DMS 273 (cell line): ENCODE data around the gene BPGM.

Experiments used
- DNase-seq: peaks from one replicate; lab custom pipeline; 2025; ENCODE audit not compliant: unreplicated experiment; lab: John Stamatoyannopoulos, UW

Gene BPGM

GRCh38 chr7:134646425-134647305 lies at the start of gene BPGM:
BPGM (plus strand) TSS chr7:134646853; CDS start chr7:134661508, 14,655 bp downstream.
- DNase-seq = peak; percentile 100

GRCh38 chr7:134599371-134599770 lies 47.3 kb upstream of the BPGM start:
- no peak for DNase-seq

- DNase-seq = no peak
These were observed 45.2 kb upstream of the BPGM start for GRCh38 chr7:134601459-134601858.

- no peak for DNase-seq
These were observed 43.7 kb upstream of the BPGM start for GRCh38 chr7:134602881-134603451.

GRCh38 chr7:134605978-134606923 lies 40.4 kb upstream of the BPGM start:
- peak; percentile 87 for DNase-seq

- no peak for DNase-seq
These were observed 35.0 kb upstream of the BPGM start for GRCh38 chr7:134611611-134612151.

- DNase-seq = no peak
These were observed 34.5 kb upstream of the BPGM start for GRCh38 chr7:134612197-134612596.

GRCh38 chr7:134613623-134614347 lies 32.9 kb upstream of the BPGM start:
- no peak for DNase-seq

GRCh38 chr7:134616611-134617010 lies 30.0 kb upstream of the BPGM start:
- DNase-seq = no peak

GRCh38 chr7:134618756-134619530 lies 27.7 kb upstream of the BPGM start:
- no peak for DNase-seq

GRCh38 chr7:134619627-134620331 lies 26.9 kb upstream of the BPGM start:
- DNase-seq = peak; percentile 73

GRCh38 chr7:134622303-134622995 lies 24.2 kb upstream of the BPGM start:
- DNase-seq = no peak

GRCh38 chr7:134623193-134623592 lies 23.5 kb upstream of the BPGM start:
- DNase-seq = no peak

- no peak for DNase-seq
These were observed 21.1 kb upstream of the BPGM start for GRCh38 chr7:134625550-134625949.

GRCh38 chr7:134627109-134627774 lies 19.4 kb upstream of the BPGM start:
- DNase-seq = no peak

GRCh38 chr7:134627775-134628153 lies 18.9 kb upstream of the BPGM start:
- no peak for DNase-seq

GRCh38 chr7:134629445-134629844 lies 17.2 kb upstream of the BPGM start:
- DNase-seq = no peak

GRCh38 chr7:134630237-134630636 lies 16.4 kb upstream of the BPGM start:
- no peak for DNase-seq
